NCI-H2196 (cell line): ENCODE results near the gene MTMR12.

Experiments
- DNase-seq: peaks from one replicate; lab custom pipeline; 2025; ENCODE audit not compliant: unreplicated experiment; lab: John Stamatoyannopoulos, UW

MTMR12 gene

DNA sequence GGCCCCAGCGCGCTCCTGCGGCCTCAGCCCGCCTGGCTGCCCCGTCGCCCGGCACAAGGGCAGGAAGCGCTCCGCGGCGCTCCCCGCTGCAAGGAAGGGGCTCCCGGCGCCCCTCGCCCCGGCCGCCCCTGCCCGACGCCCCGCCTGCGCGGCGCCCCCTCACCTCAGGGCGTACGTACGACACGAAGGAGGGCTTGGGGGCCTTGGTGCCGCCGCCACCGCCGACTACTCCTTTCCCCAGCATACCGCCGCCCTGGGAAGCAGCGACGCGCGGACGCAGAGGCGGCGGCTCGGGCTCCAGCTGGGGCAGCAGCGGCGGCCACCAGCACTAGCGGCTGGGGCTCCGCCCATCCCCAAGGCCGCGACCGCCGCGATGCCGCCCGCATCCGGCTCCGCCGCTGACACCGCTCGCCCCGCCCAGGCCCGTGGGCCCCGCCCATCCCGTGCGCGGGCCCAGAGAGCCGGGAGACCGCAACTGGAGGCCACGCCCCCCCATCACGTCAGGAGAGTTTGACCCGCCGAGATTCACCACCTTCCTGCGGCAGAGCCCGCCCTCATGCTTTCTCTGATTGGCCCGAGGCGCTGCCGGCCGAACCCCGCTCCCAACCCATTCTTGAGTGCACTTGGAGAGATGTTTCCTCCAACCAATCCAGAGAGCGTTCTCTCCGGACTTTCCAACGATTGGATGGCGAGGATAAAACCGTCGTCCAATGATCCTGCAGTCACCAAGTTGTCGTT, at the start of gene MTMR12:
Gene MTMR12 (minus strand): TSS at position 345 of the 738 bp plus-strand sequence. CDS start 101 bp downstream, at position 244.
- peak; percentile 100 for DNase-seq

- no peak for DNase-seq
Measured at GRCh38 chr5:32362527-32362926, 49.8 kb upstream of the MTMR12 start.

DNA sequence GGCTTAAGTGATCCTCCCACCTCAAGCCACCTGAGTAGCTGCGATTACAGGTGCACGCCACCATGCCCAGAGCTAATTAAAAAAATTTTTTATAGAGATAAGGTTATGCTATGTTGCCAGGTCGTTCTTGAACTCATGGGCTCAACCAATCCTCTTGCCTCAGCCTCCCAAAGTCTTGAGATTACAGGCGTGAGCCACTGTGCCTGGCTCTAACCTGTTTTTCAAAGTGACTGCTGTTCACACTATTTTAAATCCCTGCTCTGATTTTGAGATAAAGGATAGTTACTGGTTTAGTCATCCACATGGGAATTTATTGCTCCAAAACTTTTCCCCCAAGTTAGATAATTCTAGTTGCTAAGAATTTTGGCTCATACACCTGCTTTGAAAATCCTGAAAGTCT, 48.2 kb upstream of the MTMR12 start:
- DNase-seq, result no peak

GRCh38 chr5:32358611-32359010, 45.9 kb upstream of the MTMR12 start:
- DNase-seq, result no peak

- no peak for DNase-seq
Measured at GRCh38 chr5:32357658-32358057, 44.9 kb upstream of the MTMR12 start.

DNA sequence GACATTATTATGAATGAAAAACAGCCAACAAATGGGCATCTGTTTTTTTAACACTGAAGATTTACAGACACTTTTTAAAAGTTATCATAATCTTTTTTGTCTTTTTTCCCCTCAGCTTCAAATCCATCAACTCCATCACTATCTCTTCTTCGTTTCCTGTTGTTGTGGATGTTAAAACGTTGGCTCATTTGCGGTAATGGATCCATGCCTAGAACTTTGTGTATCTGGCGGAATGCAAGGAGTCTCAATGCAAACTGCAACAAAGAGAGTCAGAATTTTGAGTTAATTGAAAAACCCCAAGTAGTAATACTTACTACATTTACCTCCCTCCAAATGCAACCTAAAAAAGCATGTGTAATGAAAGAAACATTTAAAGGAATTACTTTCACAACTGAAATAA, 42.9 kb upstream of the MTMR12 start:
- no peak for DNase-seq

- no peak for DNase-seq
Measured at GRCh38 chr5:32353420-32353819, 40.7 kb upstream of the MTMR12 start.

DNA sequence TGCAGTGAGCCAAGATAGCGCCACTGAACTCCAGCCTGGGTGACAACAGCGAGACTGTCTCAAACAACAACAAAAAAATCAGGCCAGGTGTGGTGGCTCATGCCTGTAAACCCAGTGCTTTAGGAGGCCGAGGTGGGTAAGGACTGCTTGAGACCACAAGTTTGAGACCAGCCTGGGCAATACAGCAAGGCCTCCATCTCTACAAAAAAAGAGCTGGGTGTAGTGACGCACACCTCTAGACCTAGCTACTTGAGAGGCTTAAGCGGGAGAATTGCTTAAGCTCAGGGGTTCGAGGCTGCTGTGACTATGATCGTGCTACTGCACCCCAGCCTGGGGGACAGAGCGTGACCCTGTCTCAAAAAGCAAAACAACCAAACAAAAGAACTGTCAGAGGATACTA, 39.9 kb upstream of the MTMR12 start:
- DNase-seq, result no peak

- no peak for DNase-seq
Measured at GRCh38 chr5:32346869-32347268, 34.1 kb upstream of the MTMR12 start.

- no peak for DNase-seq
Measured at GRCh38 chr5:32343058-32343672, 30.4 kb upstream of the MTMR12 start.

GRCh38 chr5:32342656-32343055, 29.9 kb upstream of the MTMR12 start:
- peak; percentile 17 for DNase-seq

- no peak for DNase-seq
Measured at GRCh38 chr5:32339878-32340277, 27.1 kb upstream of the MTMR12 start.

- DNase-seq, result peak; percentile 62
Measured at GRCh38 chr5:32339198-32339597, 26.5 kb upstream of the MTMR12 start.

- no peak for DNase-seq
Measured at GRCh38 chr5:32332966-32333365, 20.2 kb upstream of the MTMR12 start.

DNA sequence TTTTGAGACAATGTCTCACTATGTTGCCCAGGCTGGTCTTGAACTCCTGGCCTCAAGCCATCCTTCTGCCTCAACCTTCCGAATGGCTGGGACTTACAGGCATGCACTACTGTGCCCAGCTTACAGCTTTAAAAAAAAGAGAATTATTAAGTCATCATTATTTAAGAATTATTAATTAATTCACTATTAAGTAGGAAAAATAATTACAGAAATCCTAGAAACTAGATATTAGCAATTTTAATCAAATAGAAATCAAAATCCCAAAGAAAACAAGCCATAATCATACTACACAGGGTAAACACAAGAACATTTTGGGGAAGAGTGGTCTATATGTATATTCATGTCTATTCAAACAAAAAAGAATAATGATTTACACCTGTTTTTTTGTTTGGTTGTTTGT, 19.6 kb upstream of the MTMR12 start:
- no peak for DNase-seq

DNA sequence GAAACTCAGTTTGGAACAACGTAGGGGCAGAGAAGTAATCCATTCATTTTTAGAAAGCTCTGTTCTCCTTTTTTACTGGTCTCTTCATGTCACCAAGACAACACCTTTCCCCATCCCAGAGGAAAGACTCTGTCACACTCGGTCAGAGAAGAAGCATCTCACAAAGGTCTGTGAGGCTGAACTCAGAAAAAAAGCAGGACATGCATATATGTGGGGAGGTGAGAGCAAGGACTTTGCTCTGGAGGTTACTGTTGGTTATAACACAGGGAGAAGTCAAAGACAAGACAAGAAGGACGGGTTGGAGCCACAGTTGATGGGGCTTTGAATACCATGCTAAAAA, 19.2 kb upstream of the MTMR12 start:
- no peak for DNase-seq

- peak; percentile 30 for DNase-seq
Measured at GRCh38 chr5:32331217-32331934, 18.6 kb upstream of the MTMR12 start.

DNA sequence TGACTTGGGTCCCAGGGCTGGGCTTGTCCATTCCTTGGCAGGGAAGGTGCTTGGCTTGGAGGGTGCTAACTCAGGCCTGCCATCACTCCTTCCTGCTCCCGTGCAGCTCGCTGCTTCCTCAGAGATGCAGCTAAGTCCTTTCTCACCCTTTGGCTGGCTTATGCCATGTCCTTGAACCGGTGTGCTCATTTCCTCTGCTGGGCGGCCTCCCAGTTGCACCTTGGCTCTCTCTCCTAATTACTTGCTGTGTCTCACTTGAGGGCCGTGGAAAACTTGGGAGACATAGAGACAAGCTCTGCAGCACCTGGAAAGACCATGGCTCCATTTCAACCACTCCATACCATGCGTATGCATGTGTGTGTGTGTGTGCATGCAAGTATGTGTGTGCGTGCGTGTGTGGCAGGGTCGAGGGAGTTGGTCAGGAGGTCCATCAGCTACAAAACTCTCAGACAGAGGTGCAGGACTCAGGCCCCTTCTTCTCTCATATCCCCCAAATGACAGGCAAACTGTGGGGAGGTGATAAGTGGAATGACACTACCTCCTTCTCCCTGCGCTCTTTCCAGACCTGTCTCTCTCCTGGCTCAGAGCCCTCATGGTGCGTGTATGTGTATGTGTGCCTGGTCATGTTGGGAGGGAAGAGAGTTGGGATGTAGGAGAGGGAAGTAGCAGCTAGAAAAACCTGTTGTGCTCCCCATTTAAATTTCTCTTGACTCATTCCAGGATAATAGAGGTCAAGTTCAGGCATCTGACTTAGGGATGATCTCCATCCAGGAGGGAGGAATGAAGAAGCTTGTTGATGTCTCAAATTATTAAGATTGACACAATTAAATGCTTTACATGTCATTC, 17.6 kb upstream of the MTMR12 start:
- DNase-seq, result no peak

DNA sequence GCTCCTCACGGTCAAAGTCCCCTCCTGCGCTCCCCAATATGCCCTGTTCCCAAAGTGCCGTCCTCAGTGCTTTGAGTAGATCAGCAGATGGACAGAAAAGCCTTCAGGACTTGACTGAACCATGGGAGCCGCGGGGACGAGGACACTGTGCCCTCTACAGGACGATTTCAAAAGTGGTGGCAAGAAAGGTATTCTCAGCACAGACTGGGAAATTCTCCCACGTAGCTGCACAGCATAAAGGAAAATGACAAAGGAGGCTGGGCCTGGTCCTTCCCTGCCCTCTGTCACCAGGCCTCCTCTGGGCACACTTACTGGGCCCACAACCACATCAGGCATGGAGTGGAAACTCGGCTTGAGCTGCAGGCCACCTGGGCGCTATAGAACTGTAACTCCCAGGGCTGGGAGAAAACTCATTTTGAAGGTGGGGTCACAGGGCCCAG, 16.7 kb upstream of the MTMR12 start:
- DNase-seq, result peak; percentile 49

DNA sequence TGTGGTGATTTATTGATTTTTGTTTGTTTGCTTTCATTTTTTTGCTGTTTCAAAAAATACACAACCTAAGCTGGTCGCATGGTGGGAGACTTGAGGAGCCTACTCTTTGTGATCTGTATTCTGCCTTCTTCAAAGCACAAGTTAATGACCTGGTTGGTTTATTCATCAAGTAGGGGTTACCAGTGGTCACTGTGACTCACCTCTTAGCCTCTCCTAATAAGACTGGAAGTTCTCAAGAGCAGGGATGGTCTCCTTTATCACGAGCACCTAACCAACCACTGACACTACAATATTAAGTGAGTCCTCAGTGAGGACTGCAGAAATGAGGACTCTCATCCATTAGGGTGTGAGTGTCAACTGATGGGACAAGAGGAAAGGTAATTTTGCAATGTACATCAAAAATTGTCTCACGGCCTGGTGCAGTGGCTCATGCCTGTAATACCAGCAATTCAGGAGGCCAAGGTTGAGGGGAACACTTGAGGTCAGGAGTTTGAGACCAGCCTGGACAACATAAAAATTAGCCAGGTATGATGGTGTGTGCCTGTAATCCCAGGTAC, 13.6 kb upstream of the MTMR12 start:
- no peak for DNase-seq

DNA sequence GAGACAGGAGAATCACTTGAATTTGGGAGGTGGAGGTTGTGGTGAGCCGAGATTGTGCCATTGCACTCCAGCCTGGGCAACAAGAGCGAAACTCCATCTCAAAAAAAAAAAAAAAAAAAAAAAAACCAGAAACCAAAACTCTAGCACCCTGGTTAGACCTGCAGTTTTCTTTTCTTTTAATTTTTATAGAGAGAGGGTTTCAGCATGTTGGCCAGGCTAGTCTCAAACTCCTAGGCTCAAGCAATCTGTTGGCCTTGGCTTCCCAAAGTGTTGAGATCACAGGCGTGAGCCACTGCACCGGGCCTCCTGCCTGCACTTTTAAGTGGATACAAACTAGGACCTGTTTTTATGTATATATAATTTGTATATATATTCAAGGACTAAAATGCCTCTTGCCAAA, 12.9 kb upstream of the MTMR12 start:
- no peak for DNase-seq
